ENCODE results near the gene CARS1. TPM values are rescaled to one million over a fixed set of nuclear protein-coding genes. Genes with fewer than 3 reads are reported as not detected.

CARS1 gene
- polyA plus RNA-seq, 1 of the 3 experiments (the other 2 are of a cell fraction), result 52.1 TPM

GRCh38 chr11:2995893-2996554 is 61.2 kb downstream of the CARS1 start (continued):
- TF ChIP-seq RCOR1 (IDR thresholded peaks at IDR 0.05; ENCODE audit: low read length) (no peak), ZBTB33 (IDR thresholded peaks at IDR 0.05; ENCODE audit: borderline replicate concordance, low read depth) (no peak)

- H3K4me2 ChIP-seq, result no peak overlapping the region
- ChIA-PET CTCF (no interaction called here), POLR2A (interaction anchor here (0.6 to 1.0 kb wide), 2 partner anchors 14 to 96 kb away, joined by 3 read pairs; no protein-coding TSS in a partner anchor)
- H3K9me2 ChIP-seq, result no peaks in the 10 kb centered on the region
- peaks cover 3 to 19% of the 10 kb centered on the region in 2 experiments for H3K4me1 ChIP-seq (ENCODE audit: control insufficient read depth in 1 of 2, insufficient read depth in 2 of 2, low read depth in 1 of 2, low read length in 1 of 2)
- H3K4me3 ChIP-seq (ENCODE audit: low read depth in 2 of 2, low read length in 1 of 2), result no peak overlapping the region
- H3F3A ChIP-seq (replicated peaks; ENCODE audit: insufficient read depth), result peaks cover 8% of the 10 kb centered on the region
- 86% methylated on average over 6 of the region's 13 CpGs for WGBS (ENCODE audit: low lambda C conversion rate)
- H2AFZ ChIP-seq (ENCODE audit: low read depth), result no peak overlapping the region
- H4K20me1 ChIP-seq (ENCODE audit: insufficient read depth), result peaks cover 10% of the 10 kb centered on the region
- peaks cover 0 to 12% of the 10 kb centered on the region in 2 experiments for H3K36me3 ChIP-seq (replicated peaks in 1 of 2; ENCODE audit: control insufficient read depth in 1 of 2, insufficient read depth in 2 of 2, low read length in 1 of 2)
- H3K27ac ChIP-seq (ENCODE audit: low read depth in 2 of 2, low read length in 1 of 2), result no peak overlapping the region
- TF ChIP-seq USF1 (IDR thresholded peaks at IDR 0.05; ENCODE audit: borderline replicate concordance, low read depth) (no peak), CTCF (IDR thresholded peaks at IDR 0.05) (no peak), ZBTB33 (IDR thresholded peaks at IDR 0.05; ENCODE audit: borderline replicate concordance, low read depth) (no peak), SMC3 (IDR thresholded peaks at IDR 0.05; ENCODE audit: low read depth, low read length) (no peak), USF2 (IDR thresholded peaks at IDR 0.05; ENCODE audit: borderline replicate concordance, low read depth, low read length) (no peak), ELF1 (IDR thresholded peaks at IDR 0.05) (no peak), FOSL2 (IDR thresholded peaks at IDR 0.05; ENCODE audit: borderline replicate concordance, low read depth) (no peak), IRF3 (IDR thresholded peaks at IDR 0.05; ENCODE audit: low read depth, low read length) (no peak), EZH2phosphoT487 (IDR thresholded peaks at IDR 0.05; ENCODE audit: borderline replicate concordance, low read depth) (no peak), FOXM1 (IDR thresholded peaks at IDR 0.05; ENCODE audit: low read depth) (no peak), MEF2A (IDR thresholded peaks at IDR 0.05; ENCODE audit: borderline replicate concordance, low read depth) (no peak), MAX (IDR thresholded peaks at IDR 0.05; ENCODE audit: low read depth) (no peak), TAF1 (IDR thresholded peaks at IDR 0.05; ENCODE audit: borderline replicate concordance, low read depth, low read length) (no peak)
- H3K9me3 ChIP-seq, result no peaks in the 10 kb centered on the region
- peaks cover 17% of the 10 kb centered on the region for H3K79me2 ChIP-seq (ENCODE audit: insufficient read depth)
- H3K27me3 ChIP-seq (ENCODE audit: insufficient read depth), result no peaks in the 10 kb centered on the region
- DNase-seq, result no peak
- H3K9ac ChIP-seq, result no peak overlapping the region
These were observed 62.1 kb downstream of the CARS1 start for GRCh38 chr11:2995031-2995561.
